NCI-H187 (cell line): ENCODE data around the gene RYR3.
"Not testable (repeated sequence)": the region's sequence is repeated elsewhere in the genome, so short reads cannot be mapped to it uniquely, and the experiment has no call there.

ENCODE experiments used
- DNase-seq, 2 experiments: peaks; one replicate each; lab custom pipeline; 2025; lab: John Stamatoyannopoulos, UW

The RYR3 gene

GRCh38 chr15:33515121-33515520 lies 204.4 kb downstream of the RYR3 start:
- no peak for DNase-seq

GRCh38 chr15:33516563-33516962 lies 205.8 kb downstream of the RYR3 start:
- no peak for DNase-seq

- no peak for DNase-seq
Measured at GRCh38 chr15:33517944-33518343, 207.2 kb downstream of the RYR3 start.

GRCh38 chr15:33518421-33518820 lies 207.7 kb downstream of the RYR3 start:
- DNase-seq = no peak

GRCh38 chr15:33524274-33524673 lies 213.5 kb downstream of the RYR3 start:
- no peak for DNase-seq

- no peak for DNase-seq
Measured at GRCh38 chr15:33526532-33526931, 215.8 kb downstream of the RYR3 start.

- no peak for DNase-seq
Measured at GRCh38 chr15:33533197-33533596, 222.4 kb downstream of the RYR3 start.

- no peak for DNase-seq
Measured at GRCh38 chr15:33534642-33535041, 223.9 kb downstream of the RYR3 start.

GRCh38 chr15:33535135-33535534 lies 224.4 kb downstream of the RYR3 start:
- DNase-seq = no peak

- DNase-seq = no peak
Measured at GRCh38 chr15:33539825-33540573, 229.2 kb downstream of the RYR3 start.

GRCh38 chr15:33543957-33544356 lies 233.2 kb downstream of the RYR3 start:
- no peak for DNase-seq

GRCh38 chr15:33545866-33546265 lies 235.1 kb downstream of the RYR3 start:
- no peak for DNase-seq

- no peak for DNase-seq
Measured at GRCh38 chr15:33547876-33548275, 237.1 kb downstream of the RYR3 start.

- no peak for DNase-seq
Measured at GRCh38 chr15:33551860-33552259, 241.1 kb downstream of the RYR3 start.

GRCh38 chr15:33553157-33553556 lies 242.4 kb downstream of the RYR3 start:
- DNase-seq = no peak

- no peak for DNase-seq
Measured at GRCh38 chr15:33559207-33559890, 248.6 kb downstream of the RYR3 start.

- no peak for DNase-seq
Measured at GRCh38 chr15:33561407-33561806, 250.6 kb downstream of the RYR3 start.

GRCh38 chr15:33561967-33562366 lies 251.2 kb downstream of the RYR3 start:
- no peak for DNase-seq

- no peak for DNase-seq
Measured at GRCh38 chr15:33565094-33565493, 254.3 kb downstream of the RYR3 start.

GRCh38 chr15:33567652-33568051 lies 256.9 kb downstream of the RYR3 start:
- DNase-seq = no peak

GRCh38 chr15:33569036-33569435 lies 258.3 kb downstream of the RYR3 start:
- no peak for DNase-seq

- not testable (repeated sequence) for DNase-seq
Measured at GRCh38 chr15:33577911-33578310, 267.1 kb downstream of the RYR3 start.

GRCh38 chr15:33580526-33580925 lies 269.8 kb downstream of the RYR3 start:
- DNase-seq = no peak

GRCh38 chr15:33581032-33581431 lies 270.3 kb downstream of the RYR3 start:
- DNase-seq = no peak
